Keratinocyte (primary cell): ENCODE results near the gene KLK1.

ENCODE experiments used
- CTCF ChIP-seq, 3 experiments: IDR thresholded peaks in 1 of 3; conservative IDR thresholded peaks in 1 of 3; optimal IDR thresholded peaks in 1 of 3; 2 replicates in 2 of 3; 3 replicates in 1 of 3; pipeline versions ENCODE3 to v1.5.1; 2011; ENCODE audit warnings: low read length in 3 of 3, mild to moderate bottlenecking in 3 of 3, moderate library complexity in 2 of 3, control low read depth in 1 of 3, inconsistent platforms in 1 of 3; ENCODE audit not compliant: insufficient read depth in 2 of 3; ENCODE audit errors: extremely low read depth in 1 of 3
- EZH2 ChIP-seq: IDR thresholded peaks from one replicate; pipeline ENCODE4 v1.6.1; 2012; ENCODE audit warnings: inconsistent platforms, mild to moderate bottlenecking, low read length, moderate library complexity

GRCh38 chr19:50822661-50823208 lies 852 bp downstream of the KLK1 start:
- TF ChIP-seq EZH2 (no peak), CTCF (optimal IDR thresholded peaks at IDR 0.05 in 1 of 3, IDR thresholded peaks at IDR 0.05 in 1 of 3, conservative IDR thresholded peaks at IDR 0.05 in 1 of 3; ENCODE audit: extremely low read depth in 1 of 3, insufficient read depth in 2 of 3, low read length in 3 of 3) (no peak)
